Upper lobe of right lung (tissue), 1 donor: ENCODE measurements around the gene PLCL2. TPM values are rescaled to one million over a fixed set of nuclear protein-coding genes. Genes with fewer than 3 reads are reported as not detected.
A peak's percentile ranks its signal among the peaks of the same experiment; 100 is the strongest.

ENCODE experiments used
- ATAC-seq: fragments of 200-7000 bp; cut with Tn5 transposase; one replicate; pipeline ENCODE4 v1.9.1; 2020; ENCODE audit warnings: mild to moderate bottlenecking, moderate library complexity
- DNase-seq: peaks from one replicate; pipeline ENCODE4 v3.0.0-alpha.2; 2020
- H3K27ac ChIP-seq: fragments of 200-600 bp; one replicate; pipeline ENCODE4 v1.8.0; 2022
- H3K27me3 ChIP-seq: fragments of 200-600 bp; one replicate; pipeline ENCODE4 v1.8.0; 2022; ENCODE audit warnings: mild to moderate bottlenecking
- H3K36me3 ChIP-seq: fragments of 200-600 bp; one replicate; pipeline ENCODE4 v1.8.0; 2022
- H3K4me1 ChIP-seq: fragments of 200-600 bp; one replicate; pipeline ENCODE4 v1.8.0; 2022
- H3K4me3 ChIP-seq: fragments of 200-600 bp; one replicate; pipeline ENCODE4 v1.8.0; 2022; ENCODE audit warnings: mild to moderate bottlenecking
- H3K9me3 ChIP-seq: fragments of 200-600 bp; one replicate; pipeline ENCODE4 v1.8.0; 2022
- intact Hi-C: fragments of 100-400 bp; cut with DNase I; formaldehyde crosslinking; loops from one replicate; pipeline ENCODE4 v1.11.0; 2022
- total RNA-seq: library from RNA; stranded (reverse); fragmentation: NEBNext Ultra II Directional; extraction: Animal tissue kit (Norgen Biotek cat#: 25700); gene quantifications from one replicate; pipeline ENCODE4 v1.2.1, GENCODE V29; 2021
- TF ChIP-seq, protein P1 (sequence below): fragments of 200-600 bp; IDR thresholded peaks from one replicate; pipeline ENCODE4 v1.8.0; 2022; ENCODE audit warnings: antibody characterized with exemption
- donor health status: DM: no; HTN: yes; CAD: no; lungs with severe emphysema.

Gene PLCL2
- total RNA-seq, 1 donor from 2014 or later: 9.1 TPM

DNA sequence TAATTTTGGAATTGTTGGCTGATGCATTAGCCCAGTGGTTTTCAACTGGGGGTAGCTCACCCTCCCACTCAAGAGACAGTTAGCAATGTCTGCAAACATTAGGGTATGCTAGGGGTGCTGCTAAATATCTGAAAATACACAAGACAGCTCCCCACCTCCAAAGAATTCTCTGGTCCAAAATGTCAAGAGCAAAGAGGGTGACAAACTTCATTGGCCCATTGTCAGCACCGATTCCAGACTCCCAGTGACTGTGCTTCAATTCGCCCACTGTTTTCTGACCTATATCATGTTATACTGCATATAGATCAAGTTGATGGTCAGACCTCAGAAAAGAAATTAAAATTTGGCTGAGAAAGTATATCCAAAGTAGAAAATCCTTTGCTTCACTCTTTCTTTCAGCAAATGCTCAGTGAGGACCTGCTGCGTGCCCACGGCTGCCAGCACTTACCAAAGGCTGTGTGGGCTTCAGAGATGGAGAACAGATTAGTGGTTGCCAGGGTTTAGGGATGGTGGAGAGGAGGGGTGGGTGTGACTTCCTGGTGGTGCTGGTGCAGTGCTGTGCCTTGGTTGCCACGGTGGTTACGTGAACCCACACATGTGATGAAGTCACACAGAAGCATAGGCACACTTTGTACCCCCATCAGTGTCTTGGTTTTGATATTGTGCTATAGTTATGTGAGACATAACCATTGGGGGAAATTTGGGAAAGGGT is 204.0 kb downstream of the PLCL2 start:
- intact Hi-C loops: no loop called here
- ATAC-seq: peak; percentile 65

DNA sequence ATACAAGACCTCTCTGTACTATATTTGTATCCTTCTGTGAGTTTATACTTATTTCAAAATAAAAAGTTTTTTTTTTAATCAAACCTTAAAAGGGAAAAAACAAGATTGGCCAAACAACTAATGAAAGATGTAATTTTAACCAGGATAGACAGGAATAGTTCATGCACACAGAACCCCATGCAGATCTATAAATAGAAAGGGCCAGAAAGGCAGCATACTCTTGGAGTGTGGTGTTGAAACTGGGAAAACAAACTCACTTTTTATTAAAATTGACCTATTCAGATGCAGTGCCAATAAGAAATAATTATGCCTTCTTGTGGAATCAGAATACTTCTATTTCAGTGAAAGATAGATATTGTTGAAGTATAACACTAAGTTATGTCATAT is 204.6 kb downstream of the PLCL2 start:
- no peaks in the 10 kb centered on the region for H3K9me3 ChIP-seq
- ATAC-seq (no peak), DNase-seq (no peak)
- no peak overlapping the region for H3K27ac ChIP-seq
- no peak overlapping the region for H3K4me3 ChIP-seq
- no peaks in the 10 kb centered on the region for H3K36me3 ChIP-seq
- TF ChIP-seq, protein P1, sequence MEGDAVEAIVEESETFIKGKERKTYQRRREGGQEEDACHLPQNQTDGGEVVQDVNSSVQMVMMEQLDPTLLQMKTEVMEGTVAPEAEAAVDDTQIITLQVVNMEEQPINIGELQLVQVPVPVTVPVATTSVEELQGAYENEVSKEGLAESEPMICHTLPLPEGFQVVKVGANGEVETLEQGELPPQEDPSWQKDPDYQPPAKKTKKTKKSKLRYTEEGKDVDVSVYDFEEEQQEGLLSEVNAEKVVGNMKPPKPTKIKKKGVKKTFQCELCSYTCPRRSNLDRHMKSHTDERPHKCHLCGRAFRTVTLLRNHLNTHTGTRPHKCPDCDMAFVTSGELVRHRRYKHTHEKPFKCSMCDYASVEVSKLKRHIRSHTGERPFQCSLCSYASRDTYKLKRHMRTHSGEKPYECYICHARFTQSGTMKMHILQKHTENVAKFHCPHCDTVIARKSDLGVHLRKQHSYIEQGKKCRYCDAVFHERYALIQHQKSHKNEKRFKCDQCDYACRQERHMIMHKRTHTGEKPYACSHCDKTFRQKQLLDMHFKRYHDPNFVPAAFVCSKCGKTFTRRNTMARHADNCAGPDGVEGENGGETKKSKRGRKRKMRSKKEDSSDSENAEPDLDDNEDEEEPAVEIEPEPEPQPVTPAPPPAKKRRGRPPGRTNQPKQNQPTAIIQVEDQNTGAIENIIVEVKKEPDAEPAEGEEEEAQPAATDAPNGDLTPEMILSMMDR: no peak
- no peaks in the 10 kb centered on the region for H3K4me1 ChIP-seq
- H3K27me3 ChIP-seq: no peaks in the 10 kb centered on the region
- intact Hi-C loops: no loop called here

More for the DNA sequence above, 204.0 kb downstream of the PLCL2 start:
- H3K27ac ChIP-seq: no peak overlapping the region
- DNase-seq: no peak
- H3K27me3 ChIP-seq: no peaks in the 10 kb centered on the region
- no peak overlapping the region for H3K4me3 ChIP-seq
- H3K36me3 ChIP-seq: no peaks in the 10 kb centered on the region
- TF ChIP-seq, protein P1: no peak
- H3K4me1 ChIP-seq: no peaks in the 10 kb centered on the region
- no peaks in the 10 kb centered on the region for H3K9me3 ChIP-seq

DNA sequence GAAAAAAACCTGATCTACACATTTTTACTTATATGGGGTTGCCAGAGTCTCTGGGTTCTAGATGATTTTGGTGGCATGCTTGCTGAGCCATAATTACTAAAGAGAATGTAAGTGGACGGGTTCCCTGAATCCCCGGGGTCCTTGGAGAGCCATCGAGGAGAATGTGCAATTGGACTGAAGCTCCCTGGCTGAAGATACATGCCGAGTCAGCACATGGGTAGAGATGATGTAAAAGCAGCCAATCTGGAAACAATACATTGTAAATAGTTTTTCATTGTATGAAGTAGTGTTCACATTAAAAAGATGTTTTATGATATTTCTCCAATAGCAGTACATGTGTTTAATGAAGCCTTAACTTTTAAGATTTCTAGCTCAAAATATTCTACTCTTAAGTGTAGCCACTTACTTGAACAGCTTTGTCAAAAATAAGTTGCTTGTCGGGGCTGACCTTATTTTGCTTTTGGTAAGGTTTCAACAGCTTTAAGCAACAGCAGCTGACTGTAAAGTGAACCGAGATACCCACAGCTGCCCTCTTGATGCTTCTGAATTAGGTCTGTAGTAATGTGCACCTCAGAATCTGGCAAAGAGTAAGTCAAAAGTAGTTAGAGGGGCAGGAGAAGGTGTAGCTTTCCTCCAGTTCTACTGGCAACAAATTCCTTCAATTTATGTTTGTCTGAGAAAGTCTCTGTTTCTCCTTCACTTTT is 205.7 kb downstream of the PLCL2 start:
- Histone ChIP-seq H3K27ac (no peak overlapping the region), H3K4me1 (no peaks in the 10 kb centered on the region), H3K27me3 (no peaks in the 10 kb centered on the region), H3K4me3 (no peak overlapping the region), H3K9me3 (no peaks in the 10 kb centered on the region), H3K36me3 (no peaks in the 10 kb centered on the region)
- ATAC-seq (no peak), DNase-seq (no peak)
- TF ChIP-seq, protein P1: no peak
- intact Hi-C loops: no loop called here

DNA sequence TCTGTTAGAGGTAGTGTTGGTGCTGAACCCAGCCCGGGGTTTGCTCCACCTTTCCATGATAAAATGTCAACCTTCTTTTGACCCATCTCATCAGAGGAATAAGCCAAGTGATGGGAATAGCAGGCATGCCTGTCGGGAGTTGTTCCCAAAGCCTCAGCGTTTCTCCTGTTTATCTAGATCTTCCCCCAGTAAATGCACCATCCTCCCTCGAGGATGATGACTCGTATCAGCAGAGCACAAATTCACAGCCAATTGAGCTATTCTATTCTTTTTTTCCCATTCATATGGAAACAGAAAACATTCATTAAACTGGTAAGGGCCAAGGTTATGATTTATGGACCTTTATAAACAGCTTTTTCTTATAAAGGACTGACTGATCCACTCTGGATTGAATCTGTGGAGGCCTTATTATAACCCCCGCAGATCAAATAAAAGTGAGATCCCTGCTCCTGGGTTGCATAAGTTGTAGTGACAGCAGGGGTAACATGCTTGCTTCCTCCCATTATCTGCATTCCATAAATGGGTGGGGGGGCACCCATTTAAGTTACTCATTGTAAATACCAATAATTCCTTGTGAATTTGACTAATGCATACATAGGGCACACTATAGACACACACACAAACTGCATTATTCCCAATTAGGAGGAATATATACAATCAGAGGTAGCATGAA is 207.3 kb downstream of the PLCL2 start:
- Histone ChIP-seq H3K36me3 (no peaks in the 10 kb centered on the region), H3K4me3 (no peak overlapping the region), H3K27me3 (no peaks in the 10 kb centered on the region), H3K27ac (no peak overlapping the region), H3K9me3 (no peaks in the 10 kb centered on the region), H3K4me1 (no peaks in the 10 kb centered on the region)
- no peak for DNase-seq
- TF ChIP-seq, protein P1: no peak
- no peak for ATAC-seq
- intact Hi-C loops: no loop called here

DNA sequence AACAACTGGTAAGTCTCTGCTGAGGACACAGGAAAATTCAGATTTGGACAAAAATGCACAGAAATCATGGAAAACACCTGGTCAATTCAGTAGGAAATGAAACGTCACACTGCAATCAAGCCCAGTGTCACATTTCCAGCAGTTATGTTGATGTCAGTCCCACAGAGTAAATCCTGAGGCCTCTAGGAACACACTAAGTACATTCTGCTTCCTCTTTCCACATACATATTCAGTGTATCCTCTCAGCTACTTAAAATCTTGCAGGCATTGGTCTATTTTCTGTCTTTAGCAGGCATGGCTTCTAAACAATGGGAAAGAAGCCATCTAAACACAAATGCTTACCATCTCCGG is 207.8 kb downstream of the PLCL2 start:
- DNase-seq: no peak
- no peaks in the 10 kb centered on the region for H3K36me3 ChIP-seq
- no peaks in the 10 kb centered on the region for H3K9me3 ChIP-seq
- intact Hi-C loops: no loop called here
- no peaks in the 10 kb centered on the region for H3K27me3 ChIP-seq
- no peak for ATAC-seq
- no peak overlapping the region for H3K27ac ChIP-seq
- TF ChIP-seq, protein P1: no peak
- H3K4me3 ChIP-seq: no peak overlapping the region
- no peaks in the 10 kb centered on the region for H3K4me1 ChIP-seq
